ENCODE data around the gene POMT2. TPM values are rescaled to one million over a fixed set of nuclear protein-coding genes. Genes with fewer than 3 reads are reported as not detected.
"Not testable (repeated sequence)": the region's sequence is repeated elsewhere in the genome, so short reads cannot be mapped to it uniquely, and the experiment has no call there.

Gene POMT2
- total RNA-seq, 2 donors from 2014 or later, result 15.5 to 18.0 TPM

DNA sequence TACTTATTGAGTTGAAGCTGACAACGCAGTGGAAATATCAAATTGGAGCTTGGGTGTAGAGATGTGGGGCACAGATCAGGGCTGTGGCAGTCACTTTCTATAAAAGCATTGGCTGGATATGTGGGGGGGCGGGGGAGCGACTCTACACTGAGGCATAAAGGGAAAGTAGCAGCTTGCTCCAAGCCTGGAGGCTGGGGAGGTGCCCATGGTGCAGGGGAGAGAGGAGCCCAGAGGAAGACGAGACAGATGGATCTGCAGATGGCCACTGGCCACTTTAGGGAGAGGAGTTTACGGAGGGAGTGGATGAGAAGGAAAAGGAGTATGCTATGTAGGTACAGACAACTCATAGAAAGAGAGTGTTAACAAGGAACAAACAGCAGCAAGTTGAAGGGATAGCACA lies 36.2 kb downstream of the POMT2 start:
- DNase-seq (ENCODE audit: low spot score in 2 of 2) (no peak), ATAC-seq (no peak)
- H3K36me3 Mint-ChIP-seq, result peaks cover 6 to 10% of the 10 kb centered on the region in 2 donors
- H3K27ac Mint-ChIP-seq, result no peak overlapping the region
- no peaks in the 10 kb centered on the region for H3K9me3 Mint-ChIP-seq

DNA sequence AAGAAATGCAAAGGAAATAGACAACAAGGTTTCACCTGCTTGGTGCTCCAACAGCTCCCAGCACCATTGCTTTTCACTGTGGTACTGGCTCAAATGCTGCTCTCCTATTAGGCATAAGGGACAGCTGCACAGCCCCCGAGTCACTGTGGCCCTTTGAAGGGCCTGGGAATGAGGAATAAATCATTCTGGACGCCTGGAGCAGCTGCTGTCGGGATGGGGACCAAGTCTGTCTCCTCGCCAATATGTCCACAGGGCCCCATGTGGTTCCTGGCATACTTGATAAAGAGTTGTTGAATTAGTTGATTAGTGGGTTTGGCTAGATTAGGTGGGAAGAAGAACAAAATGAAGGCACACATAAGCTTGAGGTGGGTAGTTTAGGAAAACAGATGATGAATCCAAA lies 36.6 kb downstream of the POMT2 start:
- H3K36me3 Mint-ChIP-seq, result peaks cover 6 to 10% of the 10 kb centered on the region in 2 donors
- no peak overlapping the region for H3K27ac Mint-ChIP-seq
- DNase-seq (ENCODE audit: low spot score in 2 of 2) (no peak), ATAC-seq (no peak)
- no peaks in the 10 kb centered on the region for H3K9me3 Mint-ChIP-seq

DNA sequence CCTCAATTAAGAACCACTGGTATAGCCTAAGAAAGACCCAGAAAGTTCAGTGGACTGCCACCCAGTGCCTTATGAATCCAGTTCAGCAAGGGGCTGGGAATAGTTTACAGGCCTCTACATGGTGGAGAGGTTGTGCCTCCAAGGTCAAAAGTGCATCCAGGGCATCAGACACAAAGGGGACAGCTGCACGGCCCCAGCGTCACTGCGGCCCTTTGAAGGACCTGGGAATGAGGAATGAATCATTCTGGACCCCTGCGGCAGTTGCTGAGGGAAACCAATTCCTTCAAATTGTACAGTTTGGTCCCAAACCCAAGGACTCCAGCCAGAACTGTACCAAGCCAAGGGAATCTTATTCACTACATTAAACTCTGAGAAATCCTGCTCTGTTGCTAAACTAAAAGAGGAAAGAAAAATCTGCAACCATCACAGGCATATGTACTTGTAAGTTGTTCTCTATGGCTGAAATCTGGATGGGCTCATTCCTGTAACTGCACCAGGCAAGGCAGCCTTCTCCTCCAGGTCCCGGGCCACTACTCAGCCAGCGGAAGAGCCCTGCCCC lies 38.8 kb downstream of the POMT2 start:
- Mint-ChIP-seq H3K27ac (no peak overlapping the region), H3K9me3 (no peaks in the 10 kb centered on the region), H3K36me3 (peaks cover 6 to 10% of the 10 kb centered on the region in 2 donors)
- ATAC-seq (no peak), DNase-seq (ENCODE audit: low spot score in 2 of 2) (no peak)

DNA sequence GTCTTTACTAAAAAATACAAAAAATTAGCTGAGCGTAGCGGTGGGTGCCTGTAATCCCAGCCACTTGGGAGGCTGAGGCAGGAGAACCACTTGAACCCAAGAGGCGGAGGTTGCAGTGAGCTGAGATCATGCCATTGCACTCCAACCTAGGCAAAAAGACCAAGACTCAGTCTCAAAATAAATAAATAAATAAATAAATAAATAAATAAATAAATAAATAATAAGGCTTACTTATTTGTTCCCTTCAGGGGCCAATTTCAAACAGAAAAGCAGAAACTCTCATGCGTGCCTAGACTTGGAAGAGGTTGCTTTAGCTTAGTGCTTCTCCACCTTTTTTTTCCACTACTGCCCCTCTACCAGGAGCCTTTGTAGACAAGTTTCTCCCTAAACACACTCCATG lies 39.8 kb downstream of the POMT2 start:
- not testable (repeated sequence) for DNase-seq (ENCODE audit: low spot score in 2 of 2); H3K36me3 Mint-ChIP-seq; H3K27ac Mint-ChIP-seq; H3K9me3 Mint-ChIP-seq; ATAC-seq

- Mint-ChIP-seq H3K27ac (no peak overlapping the region), H3K9me3 (no peaks in the 10 kb centered on the region), H3K36me3 (peaks cover 0 to 10% of the 10 kb centered on the region in 2 donors)
- ATAC-seq, result no peak
- DNase-seq (ENCODE audit: low spot score in 2 of 2), result no peak
These were observed 41.0 kb downstream of the POMT2 start for GRCh38 chr14:77279719-77280118.

GRCh38 chr14:77278461-77279230 lies 42.0 kb downstream of the POMT2 start:
- ATAC-seq (no peak), DNase-seq (ENCODE audit: low spot score in 2 of 2) (no peak)
- Mint-ChIP-seq H3K27ac (peak overlapping the region in 1 of 2 donors; percentile 44), H3K9me3 (no peaks in the 10 kb centered on the region), H3K36me3 (peaks cover 0 to 3% of the 10 kb centered on the region in 2 donors)

DNA sequence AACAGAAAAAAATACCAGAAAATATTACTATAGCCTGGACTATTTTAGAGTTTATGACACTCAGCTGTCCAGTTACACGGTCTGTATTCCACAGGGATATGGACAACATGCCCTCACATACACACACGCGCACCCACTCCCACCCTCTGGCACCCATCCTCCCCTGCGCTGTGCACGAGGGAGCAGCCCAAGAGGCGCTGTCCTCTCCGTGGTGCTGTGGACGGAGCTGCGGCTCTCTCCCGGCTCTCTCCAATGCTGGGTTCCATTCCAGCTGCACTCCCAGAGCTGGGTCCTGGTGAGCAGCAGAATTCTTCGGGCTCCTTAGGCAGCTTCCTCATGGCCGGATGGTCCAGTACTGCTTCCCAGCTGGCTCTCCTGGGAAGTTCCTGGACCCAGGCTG lies 43.7 kb downstream of the POMT2 start:
- no peaks in the 10 kb centered on the region for H3K36me3 Mint-ChIP-seq
- DNase-seq (ENCODE audit: low spot score in 2 of 2) (no peak), ATAC-seq (no peak)
- H3K27ac Mint-ChIP-seq, result no peak overlapping the region
- no peaks in the 10 kb centered on the region for H3K9me3 Mint-ChIP-seq

- no peak for DNase-seq (ENCODE audit: low spot score in 2 of 2)
- no peaks in the 10 kb centered on the region for H3K36me3 Mint-ChIP-seq
These were observed 44.3 kb downstream of the POMT2 start for GRCh38 chr14:77276295-77276935.

GRCh38 chr14:77275601-77276017 lies 45.1 kb downstream of the POMT2 start:
- no peaks in the 10 kb centered on the region for H3K9me3 Mint-ChIP-seq
- H3K36me3 Mint-ChIP-seq, result no peaks in the 10 kb centered on the region

More at GRCh38 chr14:77276295-77276935, 44.3 kb downstream of the POMT2 start:
- ATAC-seq, result no peak
- H3K9me3 Mint-ChIP-seq, result no peaks in the 10 kb centered on the region
- no peak overlapping the region for H3K27ac Mint-ChIP-seq

DNA sequence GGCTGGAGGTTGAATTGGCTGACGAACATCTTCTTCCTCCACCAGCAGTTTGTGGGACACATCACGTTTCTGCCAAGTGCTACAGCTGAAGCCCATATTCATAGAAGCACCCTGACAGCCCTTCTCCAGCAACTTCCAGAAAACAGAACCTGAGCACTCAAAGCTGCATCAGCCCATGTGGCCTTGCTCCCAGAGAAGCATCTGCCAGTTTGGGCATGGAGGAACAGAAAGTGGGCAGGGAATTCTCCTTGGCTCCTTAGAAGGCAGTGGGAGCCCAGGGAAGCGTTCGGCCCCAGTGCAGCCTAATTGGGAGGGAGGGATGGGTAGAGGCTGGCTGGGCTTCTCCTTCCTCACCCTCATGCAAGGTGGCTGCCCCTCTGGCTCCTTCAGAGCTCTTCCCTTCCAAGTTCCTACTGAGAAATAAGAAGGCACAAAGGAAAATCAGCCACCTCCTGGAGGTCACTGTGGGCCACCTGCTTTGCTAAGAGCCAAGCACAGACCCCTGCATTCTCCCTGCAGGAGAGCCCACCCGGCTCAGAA lies 45.6 kb downstream of the POMT2 start:
- Mint-ChIP-seq H3K9me3 (no peaks in the 10 kb centered on the region), H3K36me3 (no peaks in the 10 kb centered on the region), H3K27ac (no peak overlapping the region)
- no peak for DNase-seq (ENCODE audit: low spot score in 2 of 2)
- ATAC-seq, result no peak

More at GRCh38 chr14:77275601-77276017, 45.1 kb downstream of the POMT2 start:
- DNase-seq (ENCODE audit: low spot score in 2 of 2) (no peak), ATAC-seq (no peak)
- H3K27ac Mint-ChIP-seq, result no peak overlapping the region

- Mint-ChIP-seq H3K9me3 (no peaks in the 10 kb centered on the region), H3K27ac (peak overlapping the region in 1 of 2 donors; percentile 25), H3K36me3 (peaks cover 0 to 2% of the 10 kb centered on the region in 2 donors)
- ATAC-seq (no peak), DNase-seq (ENCODE audit: low spot score in 2 of 2) (no peak)
These were observed 46.9 kb downstream of the POMT2 start for GRCh38 chr14:77273796-77274195.

- peaks cover 0 to 5% of the 10 kb centered on the region in 2 donors for H3K9me3 Mint-ChIP-seq
- H3K36me3 Mint-ChIP-seq, result peaks cover 0 to 12% of the 10 kb centered on the region in 2 donors
- ATAC-seq (no peak), DNase-seq (ENCODE audit: low spot score in 2 of 2) (no peak)
- H3K27ac Mint-ChIP-seq, result no peak overlapping the region
These were observed 48.4 kb downstream of the POMT2 start for GRCh38 chr14:77272261-77272660.

- peak in 1 of 2 donors; percentile 26 for ATAC-seq
- H3K36me3 Mint-ChIP-seq, result peaks cover 0 to 12% of the 10 kb centered on the region in 2 donors
- H3K27ac Mint-ChIP-seq, result no peak within 1 kb of the TSS
- no peak for DNase-seq (ENCODE audit: low spot score in 2 of 2)
- peaks cover 0 to 5% of the 10 kb centered on the region in 2 donors for H3K9me3 Mint-ChIP-seq
These were observed 49.5 kb downstream of the POMT2 start, which contains the start of gene NGB for GRCh38 chr14:77271113-77271710. Gene NGB (minus strand): TSS chr14:77271206. CDS start chr14:77270937, 269 bp downstream.

- H3K36me3 Mint-ChIP-seq, result peaks cover 0 to 12% of the 10 kb centered on the region in 2 donors
- H3K27ac Mint-ChIP-seq, result no peak overlapping the region
- peaks cover 0 to 5% of the 10 kb centered on the region in 2 donors for H3K9me3 Mint-ChIP-seq
- ATAC-seq (no peak), DNase-seq (ENCODE audit: low spot score in 2 of 2) (no peak)
These were observed 50.1 kb downstream of the POMT2 start for GRCh38 chr14:77270361-77271112.

DNA sequence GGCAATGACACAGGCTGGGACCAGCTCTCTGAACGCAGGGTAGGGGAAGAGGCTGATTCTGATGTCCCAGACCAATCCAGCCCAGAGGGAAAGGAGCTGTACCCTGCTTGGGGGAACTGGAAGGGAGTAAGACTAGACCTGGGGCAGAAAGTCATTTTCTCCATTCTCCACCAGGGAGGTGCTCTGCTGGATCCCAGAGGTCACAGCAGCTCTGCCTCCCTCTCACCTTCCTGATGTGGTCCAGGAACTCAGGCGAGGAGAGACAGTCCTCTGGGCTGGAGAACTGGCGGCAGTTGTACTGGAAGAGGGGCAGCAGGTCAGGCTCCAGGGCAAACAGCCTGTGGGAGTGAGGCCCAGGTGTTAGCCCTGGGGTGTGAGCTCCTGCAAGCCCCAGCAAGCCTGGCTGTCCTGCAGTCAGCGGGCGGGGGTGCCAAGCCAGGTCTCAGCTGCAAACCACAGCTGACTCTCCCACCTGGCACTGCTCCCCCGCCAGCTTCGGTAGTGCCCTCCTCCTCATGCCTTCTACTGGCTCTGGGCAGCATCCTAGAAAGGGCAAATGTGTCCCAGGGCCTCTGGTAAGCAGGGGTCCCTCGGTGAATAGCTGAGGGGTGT lies 51.6 kb downstream of the POMT2 start:
- H3K9me3 Mint-ChIP-seq, result peaks cover 0 to 5% of the 10 kb centered on the region in 2 donors
- no peak overlapping the region for H3K27ac Mint-ChIP-seq
- no peak for DNase-seq (ENCODE audit: low spot score in 2 of 2)
- peak in 1 of 2 donors; percentile 22 for ATAC-seq
- peaks cover 0 to 12% of the 10 kb centered on the region in 2 donors for H3K36me3 Mint-ChIP-seq

Measured in activated naive CD4-positive, alpha-beta T cell treated with anti-CD3 and anti-CD28 coated beads, Interleukin-2, amount 50 U/mL, for 72 hours (primary cell).